ENCODE measurements around the gene GPC5.
"Not testable (repeated sequence)": the region's sequence is repeated elsewhere in the genome, so short reads cannot be mapped to it uniquely, and the experiment has no call there.

Gene GPC5

GRCh38 chr13:92682832-92683517, 1284.6 kb downstream of the GPC5 start:
- no peak for ATAC-seq

DNA sequence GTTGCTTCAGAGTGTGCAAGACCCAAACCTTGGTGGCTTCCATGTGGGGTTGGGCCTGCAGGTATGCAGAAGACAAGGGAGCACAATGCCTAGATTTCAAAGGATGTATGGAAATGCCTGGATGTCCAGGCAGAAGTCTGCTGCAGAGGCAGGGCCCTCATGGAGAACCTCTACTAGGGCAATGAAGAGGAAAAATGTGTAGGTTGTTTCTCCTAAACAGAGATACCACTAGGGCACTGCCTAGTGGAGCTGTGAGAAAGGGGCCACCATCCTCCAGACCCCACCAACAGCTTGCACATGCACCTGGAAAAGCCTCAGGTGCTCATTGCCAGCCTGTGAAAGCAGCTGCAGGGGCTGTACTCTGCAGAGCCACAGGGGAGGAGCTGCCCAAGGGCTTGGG, 1295.6 kb downstream of the GPC5 start:
- ATAC-seq, result no peak

DNA sequence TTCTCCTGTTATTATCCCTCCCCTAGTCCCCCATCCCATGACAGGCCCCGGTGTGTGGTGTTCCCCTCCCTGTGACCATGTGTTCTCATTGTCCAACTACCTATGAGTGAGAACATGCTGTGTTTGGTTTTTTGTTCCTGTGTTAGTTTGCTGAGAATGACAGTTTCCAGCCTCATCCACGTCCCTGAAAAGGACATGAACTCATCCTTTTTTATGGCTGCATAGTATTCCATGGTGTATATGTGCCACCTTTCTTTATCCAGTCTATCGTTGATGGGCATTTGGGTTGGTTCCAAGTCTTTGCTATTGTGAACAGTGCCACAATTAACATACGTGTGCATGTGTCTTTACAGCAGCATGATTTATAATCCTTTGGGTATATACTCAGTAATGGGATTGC, 1297.4 kb downstream of the GPC5 start:
- ATAC-seq, result not testable (repeated sequence)

DNA sequence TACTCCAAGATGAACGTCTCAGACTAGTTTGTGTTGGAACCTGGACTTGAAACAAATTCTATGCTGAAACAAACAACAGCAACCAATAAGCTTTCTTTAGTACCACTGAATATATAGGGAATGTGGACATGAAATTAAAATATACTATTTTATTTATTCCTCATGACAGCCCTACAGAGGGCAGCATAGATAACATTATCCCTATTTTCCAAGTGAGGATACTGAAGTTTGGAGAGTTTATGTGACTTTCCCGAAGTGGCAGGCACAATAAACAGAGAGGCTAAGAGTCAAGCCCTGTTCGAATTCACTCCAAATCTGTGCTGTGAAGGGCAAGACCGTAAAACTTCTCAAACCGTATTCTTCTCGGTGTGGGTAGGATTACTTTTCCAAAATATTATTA, 1318.3 kb downstream of the GPC5 start:
- ATAC-seq, result no peak

DNA sequence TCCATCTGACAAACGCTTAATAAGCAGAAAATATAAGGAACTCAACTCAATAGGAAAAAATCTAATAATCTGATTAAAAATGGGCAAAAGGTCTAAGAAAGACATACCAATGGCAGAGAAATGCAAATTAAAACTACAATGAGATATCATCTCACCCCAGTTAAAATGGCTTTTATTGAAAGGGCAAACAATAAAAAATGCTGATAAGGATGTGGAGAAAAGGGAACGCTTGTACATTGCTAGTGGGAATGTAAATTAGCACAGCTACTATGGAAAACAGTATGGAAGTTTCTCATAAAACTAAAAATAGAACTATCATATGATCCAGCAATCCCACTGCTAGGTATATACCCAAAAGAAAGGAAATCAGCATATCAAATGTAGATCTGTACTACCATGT, 1319.4 kb downstream of the GPC5 start:
- ATAC-seq, result no peak

DNA sequence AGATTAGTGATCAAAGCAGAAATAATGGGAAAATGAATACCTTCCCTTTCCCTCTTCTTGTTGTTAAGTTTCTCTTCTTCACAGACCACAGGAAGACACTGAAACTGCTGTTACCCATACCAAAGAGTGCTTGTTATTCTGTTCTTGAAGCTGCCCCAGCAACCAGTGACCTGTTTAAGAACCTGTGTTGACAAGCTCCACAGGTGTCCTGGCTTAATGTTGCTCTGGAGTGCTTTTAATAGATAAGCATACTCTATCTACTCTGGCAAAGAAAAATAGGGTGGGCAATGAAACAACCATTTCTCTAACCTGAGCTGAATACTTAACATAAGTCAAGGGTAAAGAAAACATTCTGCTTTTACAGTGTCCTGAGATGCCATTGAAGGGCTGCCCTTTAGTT, 1321.4 kb downstream of the GPC5 start:
- no peak for ATAC-seq

DNA sequence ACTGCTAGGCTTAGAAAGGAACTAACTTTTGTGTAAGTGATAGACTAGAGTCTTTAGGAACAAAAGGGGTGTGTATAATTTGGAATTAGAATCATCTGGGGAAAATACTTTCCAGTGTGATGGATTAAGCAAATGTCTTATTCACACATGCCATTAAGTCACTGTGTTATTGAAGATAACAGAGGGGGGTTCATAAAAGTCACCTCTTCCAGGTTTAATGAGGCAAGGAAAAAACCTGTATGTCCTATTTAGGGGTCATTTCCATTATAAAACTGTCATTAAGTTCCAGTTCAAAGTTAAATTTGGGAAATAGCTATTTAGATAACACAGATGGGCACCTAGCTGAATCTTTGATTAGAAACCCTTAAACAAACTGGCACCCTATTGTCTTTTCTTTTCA, 1323.2 kb downstream of the GPC5 start:
- no peak for ATAC-seq

DNA sequence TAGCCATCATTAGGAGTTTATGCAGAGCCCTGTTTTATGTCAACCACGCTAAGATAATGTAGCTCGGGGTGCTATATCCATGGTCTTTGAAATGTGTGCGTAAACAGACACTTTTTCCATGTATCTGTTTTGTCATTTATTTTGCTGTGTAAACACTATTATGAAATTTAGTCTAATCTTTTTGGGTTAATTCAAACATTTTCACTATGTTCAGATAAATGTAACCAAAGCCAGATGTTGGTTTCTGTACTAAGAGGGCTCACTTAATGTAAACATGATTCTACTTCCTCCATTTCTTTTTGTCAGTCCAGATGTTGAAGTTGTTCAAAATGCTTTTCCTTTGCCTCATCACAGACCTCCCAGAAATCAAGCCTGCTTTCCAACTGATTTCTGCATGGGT, 1328.7 kb downstream of the GPC5 start:
- ATAC-seq, result no peak

- no peak for ATAC-seq
Measured at GRCh38 chr13:92734068-92734467, 1335.6 kb downstream of the GPC5 start.

DNA sequence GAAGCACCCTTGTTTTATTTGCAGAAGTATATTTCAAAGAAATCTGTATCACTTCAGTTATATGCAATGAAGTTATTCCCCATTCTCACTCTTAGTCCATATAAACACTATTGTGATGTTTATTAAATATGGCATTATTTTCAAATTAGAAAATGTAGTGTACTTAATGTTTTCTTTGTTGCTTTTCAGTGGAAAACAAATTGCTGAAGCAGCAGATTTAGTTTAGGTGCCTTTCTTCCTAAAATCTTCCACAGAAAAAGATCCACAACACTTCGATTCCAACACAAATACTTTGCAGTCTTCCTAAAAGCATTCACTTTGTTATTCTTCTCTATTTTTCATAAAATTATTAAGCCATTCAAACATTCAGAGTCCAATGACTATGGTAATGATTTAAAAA, 1336.1 kb downstream of the GPC5 start:
- no peak for ATAC-seq

GRCh38 chr13:92735909-92736308, 1337.5 kb downstream of the GPC5 start:
- ATAC-seq, result no peak

- no peak for ATAC-seq
Measured at GRCh38 chr13:92739306-92739818, 1340.9 kb downstream of the GPC5 start.

GRCh38 chr13:92743992-92744391, 1345.6 kb downstream of the GPC5 start:
- no peak for ATAC-seq

- ATAC-seq, result no peak
Measured at GRCh38 chr13:92745258-92745657, 1346.8 kb downstream of the GPC5 start.

GRCh38 chr13:92752705-92753104, 1354.3 kb downstream of the GPC5 start:
- not testable (repeated sequence) for ATAC-seq

DNA sequence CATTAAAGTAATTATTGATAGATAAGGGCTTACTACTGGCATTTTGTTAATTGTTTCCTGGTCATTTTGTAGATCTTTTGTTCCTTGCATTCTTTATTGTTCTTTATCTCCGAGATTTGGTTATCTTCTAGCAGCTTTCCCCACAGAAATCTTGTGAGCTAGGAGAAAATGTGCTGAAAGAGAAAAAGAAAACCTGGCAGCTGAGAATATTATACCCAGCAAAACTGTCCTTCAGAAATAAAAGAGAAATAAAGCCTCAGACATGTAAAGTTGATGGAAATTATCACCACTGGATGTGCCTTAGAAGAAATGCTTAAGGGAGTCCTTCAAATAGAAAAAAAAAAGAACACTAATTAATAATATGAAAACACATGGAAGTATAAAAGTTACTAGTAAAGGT, 1363.3 kb downstream of the GPC5 start:
- ATAC-seq, result no peak

- no peak for ATAC-seq
Measured at GRCh38 chr13:92767468-92767867, 1369.0 kb downstream of the GPC5 start.

DNA sequence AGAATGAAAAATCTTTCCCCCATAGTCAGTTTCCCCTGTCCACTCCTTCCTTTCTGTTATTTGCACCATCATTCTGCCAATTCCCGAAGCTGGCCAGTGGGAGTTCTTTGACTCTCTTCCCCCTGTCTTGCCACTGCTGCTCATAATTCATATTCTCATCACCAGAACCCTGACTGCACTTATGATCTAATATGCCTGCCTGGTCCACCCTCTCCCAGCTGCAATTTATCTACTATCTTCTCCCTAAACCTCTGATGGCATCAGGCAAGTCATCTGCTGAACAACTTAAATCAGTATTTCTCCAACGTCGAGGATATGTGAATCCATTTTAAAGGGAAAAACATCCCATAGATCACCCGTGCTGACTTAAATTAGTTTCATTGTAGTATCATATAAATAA, 1370.2 kb downstream of the GPC5 start:
- ATAC-seq, result no peak

GRCh38 chr13:92769046-92769445, 1370.6 kb downstream of the GPC5 start:
- ATAC-seq, result no peak

DNA sequence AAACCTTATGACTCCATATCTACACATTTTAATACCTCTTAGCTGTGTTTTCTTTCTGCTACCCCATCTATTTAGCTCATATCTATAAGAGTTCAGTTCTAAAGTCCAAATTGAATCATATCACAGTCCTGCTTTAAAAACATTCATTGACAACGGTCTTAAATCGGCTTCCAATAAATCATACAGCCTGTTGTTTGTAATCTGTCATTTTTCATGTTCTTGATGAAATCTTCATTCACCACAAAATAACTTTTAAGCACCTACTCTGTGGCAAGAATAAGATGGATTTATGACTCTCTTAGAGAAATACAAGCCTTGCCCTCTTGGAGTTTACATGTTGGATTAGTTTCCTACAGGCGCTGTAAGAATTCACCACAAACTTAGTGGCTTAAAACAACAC, 1377.2 kb downstream of the GPC5 start:
- no peak for ATAC-seq

- no peak for ATAC-seq
Measured at GRCh38 chr13:92781965-92782690, 1383.7 kb downstream of the GPC5 start.

- ATAC-seq, result no peak
Measured at GRCh38 chr13:92802776-92803175, 1404.4 kb downstream of the GPC5 start.

DNA sequence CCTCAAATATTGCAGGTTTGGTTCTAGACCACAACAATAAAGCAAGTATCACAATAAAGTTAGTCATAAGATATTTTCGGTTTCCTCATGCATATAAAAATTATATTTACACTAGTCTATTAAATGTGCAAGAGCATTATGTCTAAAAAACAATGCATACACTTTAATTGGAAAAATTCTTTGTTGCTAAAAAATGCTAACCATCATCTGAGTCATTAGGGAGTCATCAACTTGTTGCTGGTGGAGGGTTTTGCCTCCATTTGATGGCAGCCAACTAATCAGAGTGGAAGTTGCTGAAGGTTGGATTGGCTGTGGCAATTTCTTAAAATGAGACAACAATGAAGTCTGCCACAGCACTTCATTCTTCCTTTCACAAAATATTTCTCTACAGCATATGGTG, 1405.9 kb downstream of the GPC5 start:
- ATAC-seq, result no peak

- ATAC-seq, result no peak
Measured at GRCh38 chr13:92804926-92805325, 1406.5 kb downstream of the GPC5 start.
